Right ventricle myocardium inferior (tissue), 1 donor: ENCODE results near the gene CALD1. TPM values are rescaled to one million over a fixed set of nuclear protein-coding genes. Genes with fewer than 3 reads are reported as not detected.

ENCODE experiments used
- ATAC-seq: fragments of 200-7000 bp; cut with Tn5 transposase; one replicate; pipeline ENCODE4 v1.9.1; 2020; ENCODE audit warnings: mild to moderate bottlenecking, moderate library complexity
- DNase-seq: peaks from one replicate; pipeline ENCODE4 v3.0.0; 2021; ENCODE audit errors: missing footprints
- intact Hi-C: fragments of 100-400 bp; cut with DNase I; formaldehyde crosslinking; loops from one replicate; pipeline ENCODE4 v1.11.0; 2022
- total RNA-seq: library from RNA; stranded (reverse); fragmentation: NEBNext Ultra II Directional; extraction: Animal tissue kit (Norgen Biotek cat#: 25700); gene quantifications from one replicate; pipeline ENCODE4 v1.2.1, GENCODE V29; 2021
- donor health status: DM: no; HTN: yes; CAD: no; lungs with severe emphysema.

The CALD1 gene
- total RNA-seq, 1 donor from 2014 or later = 99.1 TPM

DNA sequence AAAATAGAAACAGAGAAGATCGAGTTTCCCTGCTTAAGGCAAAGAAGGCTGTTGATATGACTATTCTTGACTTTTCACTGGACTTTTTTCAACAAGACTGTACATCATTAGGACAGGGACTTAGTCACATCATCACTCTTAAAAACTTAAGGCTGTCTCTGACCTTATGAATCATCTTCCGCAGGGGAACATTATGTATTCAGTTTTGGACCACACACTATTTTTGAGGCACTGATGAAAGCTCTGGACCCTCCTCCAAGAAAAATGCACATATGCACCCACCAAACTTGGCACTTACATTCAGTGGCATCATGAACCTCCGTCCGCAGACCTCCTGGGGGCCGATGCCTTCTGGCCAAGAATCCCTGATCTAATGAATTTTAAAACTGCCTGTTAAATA lies 96.4 kb downstream of the CALD1 start:
- ATAC-seq (no peak), DNase-seq (no peak)
- intact Hi-C loops = no loop called here

DNA sequence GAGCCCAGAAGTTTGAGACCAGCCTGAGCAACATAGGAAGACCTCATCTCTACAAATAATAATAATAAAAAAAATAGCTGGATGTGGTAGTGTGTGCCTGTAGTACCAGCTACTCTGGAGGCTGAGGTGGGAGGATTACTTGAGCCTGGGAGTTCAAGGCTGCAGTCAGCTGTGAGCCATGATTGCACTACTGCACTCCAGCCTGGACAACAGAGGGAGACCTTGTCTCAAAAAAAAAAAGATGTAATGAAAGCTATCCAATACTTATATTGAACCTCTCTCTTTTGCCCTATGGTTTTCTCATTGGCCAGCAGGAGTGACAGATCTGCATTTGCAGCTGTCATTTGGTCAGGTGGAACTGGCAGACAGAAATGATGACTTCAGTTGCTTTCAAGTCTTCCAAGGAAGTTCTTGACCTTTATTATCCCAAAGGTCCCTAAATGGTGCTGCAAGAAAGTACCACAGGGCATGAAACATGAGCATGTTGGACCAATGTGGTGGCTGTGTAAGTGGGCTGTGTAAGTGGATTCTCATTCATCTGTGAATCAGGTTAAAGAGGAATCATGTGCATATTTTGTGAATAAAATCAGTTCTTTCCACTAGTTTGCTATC lies 99.4 kb downstream of the CALD1 start:
- DNase-seq (no peak), ATAC-seq (no peak)
- intact Hi-C loops = no loop called here

DNA sequence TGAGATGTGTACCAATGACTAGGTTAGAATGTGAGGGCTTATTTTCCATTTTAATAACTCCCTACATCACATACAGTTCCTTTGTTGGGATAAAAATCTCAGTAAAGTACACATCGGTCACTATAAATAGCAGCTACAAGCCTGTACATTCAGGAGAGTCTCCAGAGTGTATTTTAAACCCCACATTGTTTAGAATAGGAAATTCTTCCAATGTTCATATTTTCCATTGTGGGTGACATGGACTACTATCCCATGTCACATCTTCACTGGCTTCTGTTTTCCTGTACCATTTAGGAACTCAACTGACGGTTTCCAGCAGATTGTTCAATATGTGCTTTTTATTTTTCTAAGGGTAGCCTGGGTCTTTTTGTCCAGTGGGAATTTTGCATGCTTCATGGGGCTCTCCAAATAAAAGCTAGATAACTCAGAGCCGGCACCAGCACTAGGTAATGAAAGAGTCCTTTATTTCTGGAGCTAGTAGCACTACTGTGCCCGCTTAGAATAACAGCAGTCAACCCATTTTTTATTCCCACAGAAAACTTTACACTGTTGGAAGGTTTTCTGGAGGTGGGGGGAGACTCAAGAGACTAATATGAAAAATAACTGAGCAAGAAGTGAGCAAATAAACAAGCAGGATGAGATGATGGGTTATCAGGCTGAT lies 100.5 kb downstream of the CALD1 start:
- no peak for ATAC-seq
- intact Hi-C loops = no loop called here
- no peak for DNase-seq

DNA sequence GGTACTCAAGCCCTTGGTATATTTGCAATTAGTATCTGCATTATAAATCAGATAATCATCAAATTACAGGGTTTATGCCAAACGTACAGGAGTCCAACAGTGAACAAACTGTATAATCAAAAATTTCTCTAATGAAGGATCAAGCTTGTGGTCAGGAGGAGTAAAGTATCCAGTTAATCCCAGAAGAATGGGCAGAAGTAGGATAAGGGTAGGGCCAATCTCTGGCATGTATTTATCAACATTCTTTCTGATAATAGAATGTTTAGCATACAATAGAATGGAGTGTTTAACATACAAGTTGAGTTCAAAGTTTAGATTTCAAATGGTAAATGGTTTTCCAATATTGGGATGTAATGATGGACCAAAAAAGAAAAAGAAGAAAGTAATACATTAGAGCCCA lies 103.0 kb downstream of the CALD1 start:
- DNase-seq = no peak
- intact Hi-C loops = no loop called here
- no peak for ATAC-seq

DNA sequence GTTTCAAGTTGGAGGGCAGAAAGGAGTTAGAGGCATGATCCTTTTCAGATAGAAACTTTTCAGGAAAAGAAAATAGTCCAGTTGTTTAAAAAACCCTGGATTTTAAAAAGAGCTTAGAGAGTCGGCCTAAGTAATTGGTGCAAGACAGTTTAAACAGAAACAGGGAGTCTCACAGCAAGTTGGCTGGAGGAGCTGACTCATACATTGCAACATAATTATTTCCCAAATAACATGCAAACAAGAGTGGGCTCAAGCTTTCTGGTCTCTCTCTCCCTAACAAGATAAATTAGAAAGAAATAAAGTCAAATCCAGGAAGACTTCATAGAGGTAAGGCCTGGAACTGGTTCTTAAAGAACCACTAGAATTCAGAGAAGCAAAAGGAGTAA lies 106.5 kb downstream of the CALD1 start:
- intact Hi-C loops = loop anchor here (5.0 kb wide), 1 partner anchor 44 kb away; no protein-coding TSS in a partner anchor
- DNase-seq = no peak
- peak; percentile 48 for ATAC-seq

DNA sequence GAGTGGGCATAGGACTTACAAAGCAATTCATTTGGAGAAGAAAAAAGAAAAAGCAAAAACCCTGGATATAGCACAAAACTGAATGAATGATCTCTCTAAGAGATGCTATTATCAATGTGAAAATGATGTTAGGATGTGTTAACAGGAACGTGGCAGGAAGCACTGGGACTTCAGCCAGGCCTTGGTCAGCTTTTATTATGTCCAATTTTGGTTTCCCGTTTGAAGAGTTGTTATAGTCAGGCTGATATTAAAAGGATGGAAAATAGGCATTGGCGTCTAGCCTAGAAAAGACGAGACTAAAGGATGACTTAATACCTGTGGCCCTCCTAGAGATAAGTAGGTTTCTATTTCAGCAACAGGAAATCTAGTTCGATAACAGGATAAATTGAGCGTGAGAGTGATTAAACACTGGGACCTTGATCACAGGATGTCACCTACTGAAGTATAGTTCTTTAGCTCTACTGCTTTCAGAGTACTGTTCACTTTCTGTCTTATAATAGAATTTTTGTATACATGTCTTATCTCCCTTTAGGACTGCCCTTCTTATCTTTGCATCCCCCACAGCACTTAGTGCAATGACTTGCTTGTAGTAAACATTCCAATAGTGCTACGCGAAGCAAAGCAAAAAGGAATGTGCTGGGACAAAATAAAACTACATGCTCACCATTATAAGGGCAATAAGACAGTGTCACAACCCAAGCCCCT lies 107.1 kb downstream of the CALD1 start:
- intact Hi-C loops = loop anchor here (5.0 kb wide), 1 partner anchor 44 kb away; no protein-coding TSS in a partner anchor
- no peak for DNase-seq
- ATAC-seq = peak; percentile 33

DNA sequence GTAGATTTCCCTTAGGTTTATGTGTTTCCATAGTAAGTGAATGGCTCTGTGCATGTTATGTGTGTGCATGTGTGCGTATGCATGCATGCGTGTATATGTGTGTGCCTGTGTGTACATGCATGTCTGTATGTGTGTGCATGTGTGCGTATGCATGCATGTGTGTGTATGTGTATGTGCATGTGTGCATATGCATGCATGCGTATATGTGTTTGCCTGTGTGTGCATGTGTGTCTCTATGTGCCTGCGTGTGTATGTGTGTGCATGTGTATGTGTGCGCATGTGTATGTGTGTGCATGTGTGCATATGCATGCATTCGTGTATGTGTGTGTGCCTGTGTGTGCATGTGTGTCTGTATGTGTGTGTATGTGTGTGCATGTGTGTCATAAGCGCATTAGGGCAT lies 108.1 kb downstream of the CALD1 start:
- intact Hi-C loops = loop anchor here (5.0 kb wide), 1 partner anchor 45 kb away; no protein-coding TSS in a partner anchor
- no peak for ATAC-seq

DNA sequence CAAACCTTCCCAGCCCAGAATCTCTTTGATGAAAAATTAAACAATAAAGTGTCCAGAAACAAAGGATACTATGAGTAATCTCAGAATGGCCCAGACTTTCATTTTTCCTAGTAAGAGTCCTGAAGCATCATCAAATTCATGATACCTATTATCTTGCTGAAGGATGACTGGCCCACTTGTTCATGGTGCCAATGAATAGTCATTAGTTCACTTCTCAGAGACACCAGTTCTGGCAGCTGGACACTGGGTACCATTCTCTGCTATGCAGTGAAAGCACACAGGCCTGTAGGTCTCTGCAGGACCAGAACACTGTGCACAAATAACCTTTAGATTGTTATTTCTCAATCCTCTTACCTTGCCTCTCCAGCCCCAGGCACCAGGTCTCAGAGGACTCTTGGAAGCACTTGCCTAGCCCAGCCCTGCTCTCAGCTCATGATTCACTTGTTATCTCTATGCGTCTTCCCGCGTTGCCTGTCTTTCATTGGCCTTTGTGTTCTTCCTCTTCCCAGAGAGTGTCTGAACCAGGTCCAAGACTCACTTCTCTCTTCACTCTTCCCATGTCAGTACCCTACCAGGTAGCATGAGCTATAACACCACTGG lies 108.8 kb downstream of the CALD1 start:
- DNase-seq = no peak
- intact Hi-C loops = loop anchor here (5.0 kb wide), 1 partner anchor 46 kb away; no protein-coding TSS in a partner anchor
- ATAC-seq = no peak

More for the DNA sequence above, 108.1 kb downstream of the CALD1 start:
- DNase-seq = no peak

DNA sequence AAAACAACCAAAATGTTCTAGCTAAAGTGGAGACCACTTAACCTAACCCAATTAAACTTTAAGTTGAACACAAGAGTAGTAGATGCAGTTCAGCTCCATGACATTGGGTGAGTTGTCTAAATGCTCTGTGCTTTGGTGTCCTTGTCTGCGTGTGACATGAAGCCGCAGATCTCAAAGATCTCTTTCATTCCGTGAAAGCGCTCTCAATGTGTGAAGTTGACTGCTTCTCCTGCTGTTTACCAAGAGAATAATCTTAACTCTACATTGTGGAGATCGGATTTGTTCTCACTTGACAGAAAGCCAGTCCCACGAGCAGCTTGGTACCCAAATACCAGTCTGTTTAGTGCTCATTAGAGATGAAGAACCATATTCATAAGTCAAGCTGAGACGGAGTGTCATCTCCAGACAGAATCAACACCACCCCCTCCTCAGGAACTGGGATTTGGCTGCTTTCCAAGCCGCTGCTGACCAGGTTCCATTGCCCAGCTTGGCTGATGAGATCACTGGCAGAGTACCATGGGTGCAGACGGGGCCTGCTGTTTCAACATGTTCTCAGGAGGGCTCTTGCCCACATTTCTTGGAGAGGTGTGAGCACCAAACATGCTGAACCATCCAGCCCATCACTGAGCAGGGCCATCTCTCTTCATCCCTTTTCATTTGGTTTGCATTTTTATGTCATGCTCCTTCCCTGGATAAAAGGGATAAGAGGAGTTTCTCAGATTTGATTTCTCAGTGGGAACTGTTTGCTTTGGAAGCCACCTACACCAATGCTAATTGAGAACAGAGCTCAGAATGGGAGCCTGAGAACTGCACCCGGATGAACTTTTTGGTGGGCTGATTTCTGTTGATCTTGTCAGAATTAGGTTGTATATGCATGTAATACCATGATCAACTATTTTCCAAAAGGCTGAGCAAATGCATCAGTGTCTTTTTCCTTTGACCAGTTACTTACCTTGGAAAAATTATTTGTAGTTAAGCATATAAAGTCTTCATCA lies 111.1 kb downstream of the CALD1 start:
- DNase-seq = no peak

DNA sequence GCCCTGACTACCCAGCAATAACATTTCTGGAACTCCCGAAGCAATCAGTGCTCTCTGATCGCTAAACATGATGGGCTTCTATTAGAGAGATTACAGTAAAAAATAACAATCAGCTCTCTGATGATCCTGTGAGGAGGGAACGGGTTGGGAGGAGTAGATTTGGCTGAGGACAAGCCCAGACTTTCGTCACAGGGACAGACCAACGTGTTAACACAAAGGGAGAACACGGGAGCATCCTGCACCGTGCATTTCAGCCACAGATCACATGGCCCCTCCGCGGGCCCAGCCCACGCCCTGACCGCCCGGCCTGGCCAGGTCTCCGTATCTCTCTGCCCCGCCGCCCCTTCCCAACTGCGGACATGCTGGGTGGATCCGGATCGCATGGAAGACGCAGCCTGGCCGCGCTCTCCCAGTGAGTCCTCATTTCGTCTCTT lies 111.8 kb downstream of the CALD1 start:
- ATAC-seq = peak; percentile 93
- peak; percentile 82 for DNase-seq
- intact Hi-C loops = loop anchor here (5.0 kb wide), 2 partner anchors 41 to 109 kb away; no protein-coding TSS in a partner anchor

More for the DNA sequence above, 111.1 kb downstream of the CALD1 start:
- intact Hi-C loops = loop anchor here (5.0 kb wide), 2 partner anchors 42 to 108 kb away; no protein-coding TSS in a partner anchor
- ATAC-seq = no peak

DNA sequence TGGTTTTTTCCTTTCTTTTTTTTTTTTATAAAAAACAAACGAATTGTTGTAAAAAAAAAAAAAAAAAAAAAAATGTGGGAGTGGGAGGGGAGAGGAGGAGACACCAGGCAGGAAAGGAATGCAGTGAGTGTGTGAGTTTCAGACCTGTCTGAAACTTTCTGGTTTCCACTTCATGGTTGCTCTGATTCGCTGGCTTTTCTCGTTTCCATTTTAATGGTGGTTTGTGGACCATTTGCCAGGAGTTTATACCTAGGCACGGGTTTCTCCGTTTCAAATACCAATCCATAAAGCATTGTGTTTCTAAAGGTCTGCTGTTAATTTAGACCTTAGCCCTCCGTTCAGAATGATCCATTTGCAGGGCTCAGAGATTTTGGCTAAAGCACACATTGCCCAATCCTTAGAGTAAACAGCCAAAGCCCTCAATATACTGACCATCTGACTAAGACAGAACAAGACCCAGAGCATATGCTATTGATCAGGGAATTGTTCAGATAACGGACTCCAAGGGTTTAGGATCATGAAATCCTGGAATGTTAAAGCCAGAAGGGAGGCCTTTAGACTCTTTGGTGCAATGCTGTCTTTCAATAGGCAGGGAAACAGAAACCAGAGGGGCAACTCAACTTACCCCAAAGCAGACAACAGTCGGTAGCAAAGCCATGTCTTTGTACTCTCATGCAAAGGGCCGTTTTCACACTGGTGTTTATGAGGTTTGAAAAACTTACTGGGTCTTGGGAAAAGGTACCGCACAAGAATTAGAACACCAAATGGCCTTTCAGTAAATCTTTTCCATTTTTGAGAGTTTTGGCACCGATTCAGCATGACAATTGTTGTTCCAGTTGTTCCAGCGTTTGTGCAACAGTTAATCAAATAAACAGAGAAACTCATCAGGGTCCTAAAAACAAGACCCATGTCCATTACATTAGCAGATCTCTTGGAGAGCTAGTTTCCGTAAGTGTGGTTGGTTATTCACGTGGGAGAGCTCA lies 112.6 kb downstream of the CALD1 start:
- peak; percentile 25 for ATAC-seq
- no peak for DNase-seq
- intact Hi-C loops = loop anchor here (5.0 kb wide), 2 partner anchors 40 to 110 kb away; no protein-coding TSS in a partner anchor

DNA sequence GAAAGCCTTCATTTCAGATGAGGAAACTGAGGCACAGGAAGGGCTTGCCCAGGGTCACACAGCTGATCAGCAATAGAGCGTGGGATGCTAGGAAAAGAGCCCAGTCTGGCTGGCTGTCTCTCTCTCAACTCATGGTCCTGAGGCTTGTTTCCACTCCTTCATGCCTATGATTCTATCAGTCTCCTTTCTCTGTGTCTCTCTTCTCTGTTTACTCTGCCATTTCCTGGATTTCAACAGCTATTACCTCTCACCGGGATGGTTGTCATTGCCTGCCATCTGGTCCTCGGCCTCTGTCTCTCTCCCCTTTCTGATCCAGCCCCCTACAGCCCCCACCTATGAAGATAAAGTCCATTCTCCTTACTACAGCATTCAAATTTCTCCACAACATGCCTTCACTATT lies 113.5 kb downstream of the CALD1 start:
- intact Hi-C loops = loop anchor here (5.0 kb wide), 2 partner anchors 39 to 111 kb away; no protein-coding TSS in a partner anchor
- DNase-seq (no peak), ATAC-seq (no peak)

DNA sequence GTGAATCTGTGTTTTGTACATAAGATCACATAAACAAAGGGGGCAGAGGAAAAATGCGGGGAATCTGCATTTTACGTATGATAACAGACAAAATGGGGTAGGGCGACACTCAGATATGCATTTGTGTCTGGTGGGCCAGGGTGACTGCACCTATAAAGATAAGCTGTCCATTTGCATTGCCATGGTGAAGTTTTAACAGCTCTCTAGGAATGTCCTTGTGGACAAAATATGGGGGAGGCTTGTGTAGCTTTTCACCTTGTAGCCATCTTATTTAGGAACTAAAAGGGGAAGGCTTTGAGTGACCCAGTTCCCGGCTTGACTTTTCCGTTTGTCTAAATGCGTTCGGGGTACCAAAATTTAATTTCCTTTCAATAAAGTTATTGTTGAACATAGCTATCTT lies 114.5 kb downstream of the CALD1 start:
- DNase-seq = no peak
- intact Hi-C loops = loop anchor here (5.0 kb wide), 2 partner anchors 38 to 112 kb away; no protein-coding TSS in a partner anchor
- ATAC-seq = no peak

DNA sequence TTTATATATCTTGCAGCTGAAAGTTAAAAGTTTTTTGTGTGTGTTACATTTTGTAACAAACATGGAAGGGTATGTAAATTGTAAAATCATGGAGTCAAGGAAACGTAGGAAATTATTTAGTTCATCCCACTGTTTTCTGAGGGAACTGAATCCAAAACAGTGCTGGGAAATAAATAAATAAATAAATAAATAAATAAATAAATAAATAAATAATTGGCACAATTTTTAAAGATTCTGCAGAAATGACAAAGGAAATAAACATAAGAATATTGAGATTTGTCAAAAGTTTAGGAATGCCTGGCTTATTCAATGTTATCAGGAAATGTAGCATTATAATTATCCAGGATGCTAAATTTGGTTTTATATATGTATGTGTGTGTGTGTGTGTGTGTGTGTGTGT lies 115.5 kb downstream of the CALD1 start:
- ATAC-seq (no peak), DNase-seq (no peak)
- intact Hi-C loops = loop anchor here (5.0 kb wide), 2 partner anchors 37 to 113 kb away; no protein-coding TSS in a partner anchor

DNA sequence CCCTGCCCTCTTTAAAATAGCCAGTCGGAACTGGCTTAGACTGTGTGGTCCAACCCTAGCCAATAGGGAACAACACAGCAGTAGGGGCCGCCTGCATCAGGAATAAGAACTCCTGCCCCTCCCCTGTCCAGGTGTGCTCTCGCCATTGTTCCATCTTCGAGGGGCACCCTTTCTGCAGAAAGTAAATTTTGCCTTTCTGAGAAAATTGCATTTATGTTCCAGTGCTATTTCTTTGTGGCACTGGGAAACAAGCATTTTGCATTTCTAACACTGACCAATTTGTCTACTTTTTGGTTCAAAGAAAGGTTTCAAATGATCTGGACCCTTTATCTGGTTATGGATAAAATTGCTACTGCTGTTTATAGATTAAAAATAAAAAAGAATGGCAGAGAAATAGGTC lies 116.6 kb downstream of the CALD1 start:
- ATAC-seq = no peak

DNA sequence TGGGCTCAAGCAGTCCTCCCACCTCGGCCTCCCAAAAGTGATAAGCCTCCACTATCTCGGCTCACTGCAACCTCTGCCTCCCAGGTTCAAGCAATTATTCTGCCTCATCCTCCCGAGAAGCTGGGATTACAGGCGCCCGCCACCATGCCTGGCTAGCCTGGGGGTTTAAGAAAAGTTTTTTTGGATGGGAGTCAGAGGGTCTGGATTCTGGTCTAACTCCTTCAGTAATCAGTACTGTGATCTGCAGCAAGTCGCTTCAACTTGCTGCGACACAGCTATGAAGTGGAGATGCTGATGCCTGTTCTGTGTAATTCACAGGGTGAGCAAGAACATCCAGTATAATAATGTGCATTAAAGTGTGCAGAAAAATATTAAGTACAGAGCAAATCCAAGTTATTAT lies 118.5 kb downstream of the CALD1 start:
- intact Hi-C loops = no loop called here
- ATAC-seq (no peak), DNase-seq (no peak)

More for the DNA sequence above, 116.6 kb downstream of the CALD1 start:
- intact Hi-C loops = no loop called here
- no peak for DNase-seq

DNA sequence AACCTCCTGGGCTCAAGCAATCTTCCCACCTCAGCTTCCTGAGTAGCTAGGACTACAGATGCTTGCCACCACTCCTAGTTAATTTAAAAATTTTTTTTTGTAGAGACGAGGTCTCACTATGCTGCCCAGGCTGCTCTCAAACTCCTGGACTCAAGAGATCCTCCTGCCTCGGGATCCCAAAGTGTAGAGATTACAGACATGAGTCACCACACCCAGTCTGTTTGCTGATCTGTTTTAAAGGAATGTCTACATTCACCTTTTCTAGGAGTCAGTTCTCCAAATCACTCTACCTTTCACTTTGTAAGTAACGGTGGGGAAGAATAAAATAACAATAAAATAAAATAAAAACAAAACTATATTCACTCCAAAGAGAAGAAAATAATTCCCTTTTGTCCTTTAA lies 120.3 kb downstream of the CALD1 start:
- intact Hi-C loops = no loop called here
- ATAC-seq = no peak
- DNase-seq = no peak
